ENCODE results near the gene HTR2A. TPM values are rescaled to one million over a fixed set of nuclear protein-coding genes. Genes with fewer than 3 reads are reported as not detected.

HTR2A gene
- total and polyA plus RNA-seq, 9 donors, result 0.18 to 0.81 (median 0.48) TPM

DNA sequence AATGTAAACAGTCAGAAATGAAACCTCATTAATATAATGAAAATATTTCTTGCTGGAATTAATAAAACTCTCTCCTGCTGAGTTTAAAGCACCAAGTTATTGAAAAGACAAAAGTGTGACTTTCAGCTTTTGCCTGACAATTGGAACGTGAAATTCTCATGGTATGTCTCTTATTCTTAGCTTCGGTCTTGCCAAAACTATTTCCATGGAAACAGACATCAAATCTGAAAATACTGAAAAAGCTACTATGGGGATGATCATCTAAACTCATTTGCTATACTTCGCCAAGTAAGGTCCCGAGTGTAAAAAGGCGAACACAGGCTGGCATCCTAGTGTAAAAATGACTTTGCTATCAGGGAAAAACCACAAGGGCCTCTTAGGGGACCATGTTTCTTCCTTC, 22.8 kb downstream of the HTR2A start:
- peak; percentile 62 for DNase-seq
- no peak overlapping the region for H3K4me3 ChIP-seq (ENCODE audit: low read length)
- H3K27ac ChIP-seq (ENCODE audit: low read length), result no peak overlapping the region
- no peaks in the 10 kb centered on the region for H3K4me1 ChIP-seq (ENCODE audit: control insufficient read depth, insufficient read depth, low read length)
- H3K9me3 ChIP-seq (replicated peaks; ENCODE audit: control insufficient read depth, low read depth, low read length), result no peaks in the 10 kb centered on the region
- H3K27me3 ChIP-seq (ENCODE audit: control insufficient read depth, insufficient read depth, low read length), result no peaks in the 10 kb centered on the region
- WGBS (ENCODE audit: insufficient coverage), result 31% methylated on average over 3 of the region's 5 CpGs
- no peaks in the 10 kb centered on the region for H3K36me3 ChIP-seq (ENCODE audit: control insufficient read depth, insufficient read depth, low read length)

DNA sequence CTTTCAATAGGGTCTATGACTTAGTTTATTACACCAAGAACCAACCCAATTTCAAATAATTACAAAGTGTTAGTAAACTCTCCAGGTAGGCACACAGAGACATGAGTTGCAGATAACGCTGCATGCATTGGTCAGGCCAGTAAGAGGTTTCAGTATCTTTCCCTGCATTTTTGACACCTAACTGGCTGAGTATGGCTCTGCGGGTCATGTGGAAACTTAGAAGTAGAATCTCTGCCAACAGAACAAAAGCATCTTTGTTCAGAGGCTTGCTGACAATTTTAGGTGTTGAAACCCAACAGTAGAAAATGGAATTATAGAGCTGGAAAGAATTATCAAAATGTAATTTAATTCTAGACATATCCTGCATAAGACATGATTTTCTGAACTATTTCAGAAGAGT, 25.3 kb downstream of the HTR2A start:
- WGBS (ENCODE audit: insufficient coverage), result no CpG with 5 or more reads among the region's 2 CpGs
- DNase-seq, result no peak

DNA sequence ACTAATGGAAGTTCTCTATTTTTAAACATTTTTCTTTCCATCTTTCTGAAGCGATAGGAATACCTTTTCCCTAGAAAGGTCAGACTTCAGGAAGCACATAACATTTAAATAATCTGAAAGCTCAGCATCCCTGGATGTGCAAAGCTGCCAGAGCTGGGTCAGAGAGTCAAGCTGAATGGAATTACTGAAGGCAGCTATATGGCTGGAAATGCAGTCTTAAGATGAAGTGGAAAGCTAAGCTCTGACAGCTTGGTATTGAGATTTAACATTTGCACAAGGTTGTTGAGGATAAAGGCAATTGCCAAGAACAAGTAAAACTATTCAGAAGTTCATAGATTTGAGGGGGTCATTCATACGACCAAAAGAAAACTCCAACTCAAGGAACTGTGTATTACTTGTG, 28.8 kb downstream of the HTR2A start:
- no peaks in the 10 kb centered on the region for H3K27me3 ChIP-seq (ENCODE audit: control insufficient read depth, insufficient read depth, low read length)
- H3K27ac ChIP-seq (ENCODE audit: low read length), result no peak overlapping the region
- H3K36me3 ChIP-seq (ENCODE audit: control insufficient read depth, insufficient read depth, low read length), result no peaks in the 10 kb centered on the region
- H3K4me3 ChIP-seq (ENCODE audit: low read length), result no peak overlapping the region
- no peak for DNase-seq
- no CpG with 5 or more reads among the region's 2 CpGs for WGBS (ENCODE audit: insufficient coverage)
- no peaks in the 10 kb centered on the region for H3K9me3 ChIP-seq (replicated peaks; ENCODE audit: control insufficient read depth, low read depth, low read length)
- no peaks in the 10 kb centered on the region for H3K4me1 ChIP-seq (ENCODE audit: control insufficient read depth, insufficient read depth, low read length)

More for the DNA sequence above, 25.3 kb downstream of the HTR2A start:
- Histone ChIP-seq H3K4me1 (ENCODE audit: control insufficient read depth, insufficient read depth, low read length) (no peaks in the 10 kb centered on the region), H3K36me3 (ENCODE audit: control insufficient read depth, insufficient read depth, low read length) (no peaks in the 10 kb centered on the region), H3K9me3 (replicated peaks; ENCODE audit: control insufficient read depth, low read depth, low read length) (no peaks in the 10 kb centered on the region), H3K27me3 (ENCODE audit: control insufficient read depth, insufficient read depth, low read length) (no peaks in the 10 kb centered on the region), H3K27ac (ENCODE audit: low read length) (no peak overlapping the region), H3K4me3 (ENCODE audit: low read length) (no peak overlapping the region)

- peak; percentile 40 for DNase-seq
- Histone ChIP-seq H3K27ac (ENCODE audit: low read length) (no peak overlapping the region), H3K4me1 (ENCODE audit: control insufficient read depth, insufficient read depth, low read length) (no peaks in the 10 kb centered on the region), H3K36me3 (ENCODE audit: control insufficient read depth, insufficient read depth, low read length) (no peaks in the 10 kb centered on the region), H3K9me3 (replicated peaks; ENCODE audit: control insufficient read depth, low read depth, low read length) (no peaks in the 10 kb centered on the region), H3K27me3 (ENCODE audit: control insufficient read depth, insufficient read depth, low read length) (no peaks in the 10 kb centered on the region), H3K4me3 (ENCODE audit: low read length) (no peak overlapping the region)
- WGBS (ENCODE audit: insufficient coverage), result 14% methylated on average over 4 of the region's 4 CpGs
Observed at GRCh38 chr13:46866150-46866549, 30.7 kb downstream of the HTR2A start.

- Histone ChIP-seq H3K27me3 (ENCODE audit: control insufficient read depth, insufficient read depth, low read length) (no peaks in the 10 kb centered on the region), H3K36me3 (ENCODE audit: control insufficient read depth, insufficient read depth, low read length) (no peaks in the 10 kb centered on the region), H3K4me1 (ENCODE audit: control insufficient read depth, insufficient read depth, low read length) (no peaks in the 10 kb centered on the region), H3K4me3 (ENCODE audit: low read length) (no peak overlapping the region), H3K9me3 (replicated peaks; ENCODE audit: control insufficient read depth, low read depth, low read length) (no peaks in the 10 kb centered on the region), H3K27ac (ENCODE audit: low read length) (no peak overlapping the region)
- WGBS (ENCODE audit: insufficient coverage), result 33% methylated on average over 2 of the region's 3 CpGs
- no peak for DNase-seq
Observed at GRCh38 chr13:46864941-46865340, 31.9 kb downstream of the HTR2A start.

DNA sequence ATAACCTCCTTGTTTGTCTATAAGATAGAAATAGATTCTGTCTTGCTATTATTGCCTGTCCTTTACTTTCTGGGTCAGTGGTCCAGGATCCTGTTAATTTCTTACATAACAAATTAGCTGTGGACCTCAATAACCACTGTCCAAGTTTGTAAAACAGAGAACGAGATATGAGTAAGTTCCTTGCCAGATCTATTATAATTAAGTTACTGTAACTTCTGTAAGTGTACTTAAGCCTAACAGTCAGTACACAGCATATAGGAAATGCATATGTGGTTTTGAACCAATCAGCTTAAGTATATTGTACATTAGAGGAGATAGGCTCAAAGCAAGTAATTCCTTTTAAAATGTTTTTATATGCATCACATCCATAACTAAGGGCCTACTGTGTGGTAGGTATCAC, 34.9 kb downstream of the HTR2A start:
- Histone ChIP-seq H3K9me3 (replicated peaks; ENCODE audit: control insufficient read depth, low read depth, low read length) (no peaks in the 10 kb centered on the region), H3K36me3 (ENCODE audit: control insufficient read depth, insufficient read depth, low read length) (no peaks in the 10 kb centered on the region), H3K27ac (ENCODE audit: low read length) (no peak overlapping the region), H3K4me1 (ENCODE audit: control insufficient read depth, insufficient read depth, low read length) (no peaks in the 10 kb centered on the region), H3K4me3 (ENCODE audit: low read length) (no peak overlapping the region), H3K27me3 (ENCODE audit: control insufficient read depth, insufficient read depth, low read length) (no peaks in the 10 kb centered on the region)
- DNase-seq, result no peak
- WGBS (ENCODE audit: insufficient coverage), result no CpG with 5 or more reads among the region's 1 CpG

DNA sequence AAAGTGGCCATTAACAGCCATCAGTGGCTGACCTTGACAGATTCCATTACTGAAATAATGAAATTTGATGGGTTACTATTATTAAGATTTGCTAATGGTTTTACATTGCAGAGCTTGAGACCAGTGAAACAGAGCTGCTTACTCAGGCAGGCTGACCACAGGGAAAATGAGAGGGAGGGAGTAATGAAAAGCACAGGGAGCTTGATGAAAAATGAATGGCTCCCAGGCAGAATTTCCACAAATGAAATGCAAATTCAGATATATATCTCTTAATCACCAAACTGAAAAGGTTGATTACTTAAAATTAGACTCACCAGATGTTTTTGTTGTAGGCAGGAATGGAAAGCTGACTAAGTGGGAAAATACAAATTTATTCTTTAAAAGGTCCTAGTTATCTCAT, 36.1 kb downstream of the HTR2A start:
- H3K4me1 ChIP-seq (ENCODE audit: control insufficient read depth, insufficient read depth, low read length), result no peaks in the 10 kb centered on the region
- no peaks in the 10 kb centered on the region for H3K36me3 ChIP-seq (ENCODE audit: control insufficient read depth, insufficient read depth, low read length)
- no peaks in the 10 kb centered on the region for H3K9me3 ChIP-seq (replicated peaks; ENCODE audit: control insufficient read depth, low read depth, low read length)
- H3K27me3 ChIP-seq (ENCODE audit: control insufficient read depth, insufficient read depth, low read length), result no peaks in the 10 kb centered on the region
- H3K27ac ChIP-seq (ENCODE audit: low read length), result no peak overlapping the region
- DNase-seq, result no peak
- H3K4me3 ChIP-seq (ENCODE audit: low read length), result no peak overlapping the region

DNA sequence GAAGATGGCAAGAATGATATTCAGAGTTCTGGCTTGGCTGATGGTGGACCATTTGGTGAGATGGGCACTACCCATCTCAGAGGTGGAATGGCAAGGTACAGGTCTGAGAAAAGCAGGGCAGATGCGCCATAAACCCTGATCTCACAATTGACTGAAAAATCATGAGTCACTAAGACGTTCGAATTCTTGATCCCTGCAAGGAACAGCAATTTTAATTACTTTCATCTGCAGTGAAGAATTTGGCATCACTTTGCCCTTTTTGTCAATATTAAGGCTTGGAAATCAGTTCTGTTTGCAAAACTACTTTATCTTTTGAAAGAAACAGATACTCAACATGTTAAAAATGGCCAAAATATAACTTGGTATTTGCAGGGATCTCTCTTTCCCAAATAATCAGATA, 38.1 kb downstream of the HTR2A start:
- 89% methylated on average over 3 of the region's 3 CpGs for WGBS (ENCODE audit: insufficient coverage)
- H3K27me3 ChIP-seq (ENCODE audit: control insufficient read depth, insufficient read depth, low read length), result no peaks in the 10 kb centered on the region
- no peak for DNase-seq
- H3K4me1 ChIP-seq (ENCODE audit: control insufficient read depth, insufficient read depth, low read length), result no peaks in the 10 kb centered on the region
- H3K9me3 ChIP-seq (replicated peaks; ENCODE audit: control insufficient read depth, low read depth, low read length), result no peaks in the 10 kb centered on the region
- no peak overlapping the region for H3K4me3 ChIP-seq (ENCODE audit: low read length)
- no peaks in the 10 kb centered on the region for H3K36me3 ChIP-seq (ENCODE audit: control insufficient read depth, insufficient read depth, low read length)
- H3K27ac ChIP-seq (ENCODE audit: low read length), result no peak overlapping the region

DNA sequence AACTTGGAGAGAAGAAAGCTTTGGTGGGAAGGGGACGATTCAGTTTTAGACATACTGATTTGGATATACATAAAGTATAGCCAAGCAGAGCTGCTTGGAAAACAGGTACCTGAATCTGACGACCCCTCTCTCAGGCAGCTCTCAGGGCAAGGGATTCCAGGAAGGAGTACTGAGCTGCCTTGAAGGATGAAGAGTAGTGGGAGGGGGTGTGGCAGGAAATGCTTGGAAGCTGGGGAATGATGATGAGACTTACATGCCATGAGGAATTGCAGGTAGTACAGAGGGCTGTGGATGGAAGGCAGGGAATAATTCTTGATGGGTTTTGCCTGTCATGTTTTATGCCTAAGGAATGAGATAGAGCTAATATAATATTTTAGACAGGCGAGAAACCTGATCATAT, 38.7 kb downstream of the HTR2A start:
- no peaks in the 10 kb centered on the region for H3K27me3 ChIP-seq (ENCODE audit: control insufficient read depth, insufficient read depth, low read length)

DNA sequence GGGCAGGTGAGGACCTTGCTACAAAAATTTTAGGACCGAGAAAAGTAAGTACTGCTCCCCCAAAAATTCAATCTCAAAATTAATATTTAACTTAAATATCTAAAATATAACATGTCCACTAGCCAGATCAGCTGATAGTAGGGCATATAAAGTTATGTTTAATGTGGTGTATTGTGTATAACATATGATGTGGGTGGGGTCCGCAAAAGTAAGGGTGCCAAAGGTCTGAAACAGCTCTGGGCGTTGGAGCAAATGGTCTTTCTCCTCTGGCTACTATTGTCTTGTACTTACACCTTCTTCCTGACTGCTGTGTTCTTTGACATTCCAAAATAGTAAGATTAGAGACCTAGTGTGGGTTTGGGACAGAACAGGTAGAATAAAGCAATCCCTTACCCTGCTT, 41.2 kb downstream of the HTR2A start:
- Histone ChIP-seq H3K27me3 (ENCODE audit: control insufficient read depth, insufficient read depth, low read length) (no peaks in the 10 kb centered on the region), H3K27ac (ENCODE audit: low read length) (no peak overlapping the region), H3K4me1 (ENCODE audit: control insufficient read depth, insufficient read depth, low read length) (no peaks in the 10 kb centered on the region), H3K36me3 (ENCODE audit: control insufficient read depth, insufficient read depth, low read length) (no peaks in the 10 kb centered on the region), H3K9me3 (replicated peaks; ENCODE audit: control insufficient read depth, low read depth, low read length) (no peaks in the 10 kb centered on the region), H3K4me3 (ENCODE audit: low read length) (no peak overlapping the region)
- no peak for DNase-seq
- no CpG with 5 or more reads among the region's 3 CpGs for WGBS (ENCODE audit: insufficient coverage)

More for the DNA sequence above, 38.7 kb downstream of the HTR2A start:
- no peak overlapping the region for H3K27ac ChIP-seq (ENCODE audit: low read length)
- no peaks in the 10 kb centered on the region for H3K4me1 ChIP-seq (ENCODE audit: control insufficient read depth, insufficient read depth, low read length)
- no peaks in the 10 kb centered on the region for H3K36me3 ChIP-seq (ENCODE audit: control insufficient read depth, insufficient read depth, low read length)
- no peaks in the 10 kb centered on the region for H3K9me3 ChIP-seq (replicated peaks; ENCODE audit: control insufficient read depth, low read depth, low read length)
- no peak overlapping the region for H3K4me3 ChIP-seq (ENCODE audit: low read length)
- DNase-seq, result no peak
- WGBS (ENCODE audit: insufficient coverage), result 75% methylated on average over 2 of the region's 3 CpGs

- no CpG with 5 or more reads among the region's 2 CpGs for WGBS (ENCODE audit: insufficient coverage)
- H3K9me3 ChIP-seq (replicated peaks; ENCODE audit: control insufficient read depth, low read depth, low read length), result no peaks in the 10 kb centered on the region
- H3K36me3 ChIP-seq (ENCODE audit: control insufficient read depth, insufficient read depth, low read length), result no peaks in the 10 kb centered on the region
- no peaks in the 10 kb centered on the region for H3K27me3 ChIP-seq (ENCODE audit: control insufficient read depth, insufficient read depth, low read length)
- no peaks in the 10 kb centered on the region for H3K4me1 ChIP-seq (ENCODE audit: control insufficient read depth, insufficient read depth, low read length)
- no peak overlapping the region for H3K4me3 ChIP-seq (ENCODE audit: low read length)
- no peak overlapping the region for H3K27ac ChIP-seq (ENCODE audit: low read length)
- DNase-seq, result no peak
Observed at GRCh38 chr13:46855166-46855565, 41.7 kb downstream of the HTR2A start.

Data from muscle of leg (tissue), 11 donors.